Fibroblast of villous mesenchyme (primary cell): ENCODE data around the gene ZMYM2. TPM values are rescaled to one million over a fixed set of nuclear protein-coding genes. Genes with fewer than 3 reads are reported as not detected.
A peak's percentile ranks its signal among the peaks of the same experiment; 100 is the strongest.
"Not testable (repeated sequence)": the region's sequence is repeated elsewhere in the genome, so short reads cannot be mapped to it uniquely, and the experiment has no call there.

Source experiments
- DNase-seq: peaks from one replicate; pipeline ENCODE4 v3.0.0-alpha.2; 2010; ENCODE audit warnings: low read depth
- H3K4me3 ChIP-seq: 2 replicates; pipeline ENCODE4 v1.5.1; 2011; ENCODE audit warnings: low read depth, mild to moderate bottlenecking, low read length
- CTCF ChIP-seq: IDR thresholded peaks from 2 replicates; pipeline ENCODE4 v1.5.1; 2012; ENCODE audit warnings: low read depth, mild to moderate bottlenecking, low read length; ENCODE audit not compliant: insufficient read depth
- total RNA-seq: library from RNA; depleted of rRNA; stranded (reverse); fragments of >200 nt; gene quantifications from 2 replicates; pipeline ENCODE4 v1.2.3, GENCODE V29; 2012

The ZMYM2 gene
- total RNA-seq, 1 donor, result 69.1 TPM

- DNase-seq, result no peak
- no peak for TF ChIP-seq CTCF
These were observed 60.5 kb downstream of the ZMYM2 start for GRCh38 chr13:20019043-20019442.

GRCh38 chr13:20024702-20025101 is 66.2 kb downstream of the ZMYM2 start:
- no peak for TF ChIP-seq CTCF
- H3K4me3 ChIP-seq, result no peak overlapping the region
- DNase-seq, result no peak

More at GRCh38 chr13:20019043-20019442, 60.5 kb downstream of the ZMYM2 start:
- H3K4me3 ChIP-seq, result no peak overlapping the region

GRCh38 chr13:20028953-20029352 is 70.4 kb downstream of the ZMYM2 start:
- TF ChIP-seq CTCF, result no peak
- no peak overlapping the region for H3K4me3 ChIP-seq
- no peak for DNase-seq

- H3K4me3 ChIP-seq, result no peak overlapping the region
- no peak for TF ChIP-seq CTCF
- no peak for DNase-seq
These were observed 75.0 kb downstream of the ZMYM2 start for GRCh38 chr13:20033486-20033885.

GRCh38 chr13:20035130-20035529 is 76.6 kb downstream of the ZMYM2 start:
- DNase-seq, result peak; percentile 11
- peak; percentile 30 for TF ChIP-seq CTCF
- no peak overlapping the region for H3K4me3 ChIP-seq

GRCh38 chr13:20037908-20038307 is 79.4 kb downstream of the ZMYM2 start:
- TF ChIP-seq CTCF, result no peak
- no peak for DNase-seq
- H3K4me3 ChIP-seq, result no peak overlapping the region

GRCh38 chr13:20042603-20043002 is 84.1 kb downstream of the ZMYM2 start:
- not testable (repeated sequence) for H3K4me3 ChIP-seq, DNase-seq
